Kidney (tissue), 14 donors: ENCODE data around the gene NDUFS8. TPM values are rescaled to one million over a fixed set of nuclear protein-coding genes. Genes with fewer than 3 reads are reported as not detected.
"Not testable (repeated sequence)": the region's sequence is repeated elsewhere in the genome, so short reads cannot be mapped to it uniquely, and the experiment has no call there.

Experiments used
- DNase-seq, 5 donors: peaks; one replicate each; pipeline ENCODE4 v3.0.0-alpha.2; 2013 to 2020
- FAIRE-seq: peaks from 2 replicates; lab custom pipeline; 2012; peaks lifted over from hg19 to GRCh38; lab: Jason Lieb, UNC
- H3K27ac ChIP-seq, 2 donors: one replicate each; pipeline ENCODE4 v1.7.0; 2013; ENCODE audit warnings: low read depth in 2 of 2, low read length in 2 of 2, inconsistent platforms in 1 of 2
- H3K27me3 ChIP-seq: one replicate; pipeline ENCODE4 v1.7.1; 2013; ENCODE audit warnings: low read length, inconsistent platforms; ENCODE audit not compliant: control insufficient read depth, insufficient read depth
- H3K36me3 ChIP-seq, 3 donors: one replicate each; pipeline versions ENCODE4 v1.7.0 to v1.7.1; 2013; ENCODE audit warnings: low read length in 3 of 3, control low read depth in 1 of 3, inconsistent platforms in 1 of 3; ENCODE audit not compliant: insufficient read depth in 3 of 3, control insufficient read depth in 2 of 3
- H3K4me1 ChIP-seq, 3 donors: one replicate each; pipeline versions ENCODE4 v1.7.0 to v1.7.1; 2013; ENCODE audit warnings: low read length in 3 of 3, inconsistent platforms in 1 of 3, low read depth in 1 of 3; ENCODE audit not compliant: control insufficient read depth in 2 of 3, insufficient read depth in 2 of 3
- H3K4me3 ChIP-seq, 3 donors: one replicate each; pipeline versions ENCODE4 v1.7.0 to v1.8.1; 2013; ENCODE audit warnings: low read length in 3 of 3, control low read depth in 1 of 3, inconsistent platforms in 1 of 3
- H3K9ac ChIP-seq, 3 donors: one replicate each; pipeline versions ENCODE4 v1.7.0 to v1.7.1; 2013; ENCODE audit warnings: low read length in 3 of 3, control low read depth in 1 of 3, inconsistent platforms in 1 of 3
- H3K9me3 ChIP-seq, 3 donors: one replicate each; pipeline versions ENCODE4 v1.7.0 to v1.7.1; 2013; ENCODE audit warnings: low read length in 3 of 3, control low read depth in 1 of 3, inconsistent platforms in 1 of 3; ENCODE audit not compliant: control insufficient read depth in 2 of 3, insufficient read depth in 1 of 3
- CTCF ChIP-seq: IDR thresholded peaks from 3 replicates; pipeline ENCODE4 v1.5.1; 2012; ENCODE audit warnings: mild to moderate bottlenecking, moderate library complexity, borderline replicate concordance; ENCODE audit not compliant: insufficient read depth; ENCODE audit errors: extremely low read depth
- intact Hi-C: fragments of 100-400 bp; cut with DNase I; formaldehyde crosslinking; loops from one replicate; pipeline ENCODE4 v1.11.1; 2022
- polyA plus RNA-seq: library from polyadenylated mRNA; stranded (reverse); fragments of 350-450 nt; fragmentation: Illumina TruSeq; extraction: RNeasy Lipid Tissue Mini Kit (QIAGEN cat#74804); gene quantifications from one replicate; pipeline ENCODE4 v1.2.3, GENCODE V29; 2014; ENCODE audit warnings: low read depth, low replicate concordance; ENCODE audit not compliant: insufficient read depth
- total RNA-seq: library from RNA; stranded (reverse); fragmentation: NEBNext Ultra II Directional; extraction: Animal tissue kit (Norgen Biotek cat#: 25700); gene quantifications from one replicate; pipeline ENCODE4 v1.2.1, GENCODE V29; 2021
- donor health status: control.
- donor health status: control.
- donor health status: control.
- donor health status: control.
- donor health status: control.
- donor health status: DM: yes; HTN: yes; CAD: no.
- donor health status: Normal renal cell carcinoma (clear cell type).

The NDUFS8 gene
- total and polyA plus RNA-seq, 2 donors from 2014 or later, result 144 to 472 TPM

GRCh38 chr11:67983951-67984350, 46.5 kb upstream of the NDUFS8 start:
- no peak for TF ChIP-seq CTCF
- Histone ChIP-seq H3K4me3 (no peak overlapping the region), H3K9ac (no peak overlapping the region), H3K27me3 (no peaks in the 10 kb centered on the region), H3K36me3 (no peaks in the 10 kb centered on the region), H3K9me3 (no peaks in the 10 kb centered on the region), H3K27ac (no peak overlapping the region), H3K4me1 (no peaks in the 10 kb centered on the region)
- FAIRE-seq (no peak), DNase-seq (no peak)
- intact Hi-C loops, result no loop called here

- H3K4me3 ChIP-seq, H3K27ac ChIP-seq, H3K9me3 ChIP-seq, FAIRE-seq, DNase-seq, H3K36me3 ChIP-seq, intact Hi-C loops, H3K27me3 ChIP-seq, H3K9ac ChIP-seq, H3K4me1 ChIP-seq: not testable (repeated sequence)
Observed at GRCh38 chr11:67985302-67985701, 45.2 kb upstream of the NDUFS8 start.

GRCh38 chr11:67990546-67991346, 39.7 kb upstream of the NDUFS8 start:
- intact Hi-C loops, H3K27me3 ChIP-seq, FAIRE-seq, H3K36me3 ChIP-seq, H3K4me1 ChIP-seq, H3K4me3 ChIP-seq, H3K9me3 ChIP-seq, H3K9ac ChIP-seq, H3K27ac ChIP-seq: not testable (repeated sequence)
- peak in 2 of 5 donors; percentile 70 to 77 for DNase-seq

- H3K27me3 ChIP-seq, H3K4me1 ChIP-seq, FAIRE-seq, H3K4me3 ChIP-seq, intact Hi-C loops, H3K9me3 ChIP-seq, H3K27ac ChIP-seq, H3K36me3 ChIP-seq, DNase-seq, H3K9ac ChIP-seq: not testable (repeated sequence)
Observed at GRCh38 chr11:67991347-67992121, 38.9 kb upstream of the NDUFS8 start.

GRCh38 chr11:67993821-67994220, 36.7 kb upstream of the NDUFS8 start:
- H3K4me3 ChIP-seq, intact Hi-C loops, H3K36me3 ChIP-seq, H3K27ac ChIP-seq, FAIRE-seq, H3K9me3 ChIP-seq, H3K9ac ChIP-seq, H3K27me3 ChIP-seq, H3K4me1 ChIP-seq: not testable (repeated sequence)
- peak; percentile 35 for TF ChIP-seq CTCF
- DNase-seq, result peak in 2 of 5 donors; percentile 45 to 62

GRCh38 chr11:67994387-67994786, 36.1 kb upstream of the NDUFS8 start:
- H3K9ac ChIP-seq, H3K9me3 ChIP-seq, DNase-seq, H3K36me3 ChIP-seq, H3K4me1 ChIP-seq, H3K27me3 ChIP-seq, H3K27ac ChIP-seq, intact Hi-C loops, FAIRE-seq, H3K4me3 ChIP-seq: not testable (repeated sequence)
